GM19328 (cell line): ENCODE results near the gene CYB5D1.
A peak's percentile ranks its signal among the peaks of the same experiment; 100 is the strongest.

Experiments
- ATAC-seq: cut with Tn5 transposase; IDR thresholded peaks from one replicate; pipeline ENCODE4 v1.9.1; 2021; ENCODE audit warnings: mild to moderate bottlenecking, moderate library complexity; ENCODE audit not compliant: unreplicated experiment

CYB5D1 gene

GRCh38 chr17:7833011-7833794, 24.6 kb upstream of the CYB5D1 start:
- ATAC-seq = no peak

DNA sequence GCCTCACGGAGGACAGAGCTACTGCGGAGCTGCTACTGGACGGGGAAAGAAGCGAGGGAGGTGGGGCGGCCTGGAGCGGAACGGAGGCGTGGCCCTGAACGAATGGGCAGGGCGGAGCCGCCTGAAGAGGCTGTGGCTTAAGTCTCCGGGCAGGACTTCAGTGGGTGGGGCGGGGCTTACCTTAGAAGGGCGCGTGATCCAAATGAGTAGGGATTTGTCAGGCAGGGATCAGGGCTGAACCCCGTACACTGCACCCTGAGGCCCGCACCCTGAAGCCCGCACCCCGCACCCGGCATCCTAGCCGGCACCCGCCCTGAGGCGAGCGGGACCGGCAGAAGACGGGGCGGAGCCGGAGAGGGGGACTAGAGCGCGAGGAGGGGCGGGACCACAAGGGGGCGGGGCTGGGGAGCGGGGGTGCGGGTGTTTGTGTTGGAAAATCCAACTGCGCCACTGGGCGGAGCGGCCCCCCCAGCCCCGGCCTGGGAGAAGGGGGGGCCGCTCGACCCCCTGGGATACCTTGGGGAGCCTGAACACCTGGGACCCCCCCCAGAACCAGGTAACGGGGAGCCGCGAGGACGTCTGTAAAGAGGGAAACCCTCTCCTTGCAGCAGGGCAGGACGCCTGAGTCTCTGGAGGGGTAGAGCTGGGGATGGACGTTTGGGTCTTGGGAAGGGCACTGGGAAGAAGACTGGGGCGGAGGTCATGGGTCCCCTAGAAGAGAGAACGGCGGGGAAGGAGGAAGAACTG, 23.8 kb upstream of the CYB5D1 start, which contains the start of gene KDM6B:
TSS of gene KDM6B (plus strand) at position 423 of the 747 bp plus-strand sequence. CDS start 11,338 bp downstream, outside the sequence.
- ATAC-seq = peak; percentile 39

GRCh38 chr17:7834542-7834956, 23.3 kb upstream of the CYB5D1 start:
- ATAC-seq = no peak

- ATAC-seq = peak; percentile 54
Measured at GRCh38 chr17:7834957-7835813, 22.6 kb upstream of the CYB5D1 start.

DNA sequence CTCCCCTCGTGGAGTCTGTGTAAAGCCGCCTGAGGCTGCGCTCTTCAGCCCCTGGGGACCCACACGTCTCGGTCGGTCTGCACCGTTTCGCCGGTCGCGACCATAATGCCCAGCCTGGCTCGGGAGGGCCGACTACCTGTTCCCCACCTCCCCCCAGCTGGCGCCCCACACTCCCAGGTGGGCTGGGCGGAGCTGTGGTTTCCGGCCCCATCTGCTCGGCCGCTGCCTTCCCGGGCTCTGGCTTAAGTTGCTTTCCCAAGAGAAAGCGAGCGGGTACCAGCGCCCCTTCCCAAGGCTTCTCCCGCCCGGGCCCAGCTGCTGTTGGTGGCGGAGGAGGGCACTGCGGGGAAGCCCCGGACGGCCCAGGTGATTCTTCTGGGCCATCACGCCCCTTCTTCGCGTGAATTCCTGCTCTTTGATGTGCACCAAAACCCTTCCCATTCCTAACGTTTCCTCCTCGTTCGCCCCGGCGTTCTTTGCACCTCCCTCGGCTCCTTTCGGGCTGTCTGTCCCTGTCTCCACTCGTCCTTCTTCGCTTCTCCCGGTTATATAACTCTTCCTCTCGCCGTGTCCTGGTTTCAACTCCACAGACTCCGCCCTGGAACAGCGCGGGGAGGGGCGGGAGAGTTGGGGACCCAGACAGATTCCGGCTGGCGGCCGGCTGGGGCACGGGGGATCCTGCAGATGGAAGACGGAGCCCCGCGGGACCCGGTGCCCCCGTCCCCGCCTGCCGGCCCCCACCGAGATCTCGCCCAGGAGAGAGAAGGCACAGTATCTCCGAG, 21.8 kb upstream of the CYB5D1 start:
- ATAC-seq = peak; percentile 18

- no peak for ATAC-seq
Measured at GRCh38 chr17:7836596-7837407, 21.0 kb upstream of the CYB5D1 start.

DNA sequence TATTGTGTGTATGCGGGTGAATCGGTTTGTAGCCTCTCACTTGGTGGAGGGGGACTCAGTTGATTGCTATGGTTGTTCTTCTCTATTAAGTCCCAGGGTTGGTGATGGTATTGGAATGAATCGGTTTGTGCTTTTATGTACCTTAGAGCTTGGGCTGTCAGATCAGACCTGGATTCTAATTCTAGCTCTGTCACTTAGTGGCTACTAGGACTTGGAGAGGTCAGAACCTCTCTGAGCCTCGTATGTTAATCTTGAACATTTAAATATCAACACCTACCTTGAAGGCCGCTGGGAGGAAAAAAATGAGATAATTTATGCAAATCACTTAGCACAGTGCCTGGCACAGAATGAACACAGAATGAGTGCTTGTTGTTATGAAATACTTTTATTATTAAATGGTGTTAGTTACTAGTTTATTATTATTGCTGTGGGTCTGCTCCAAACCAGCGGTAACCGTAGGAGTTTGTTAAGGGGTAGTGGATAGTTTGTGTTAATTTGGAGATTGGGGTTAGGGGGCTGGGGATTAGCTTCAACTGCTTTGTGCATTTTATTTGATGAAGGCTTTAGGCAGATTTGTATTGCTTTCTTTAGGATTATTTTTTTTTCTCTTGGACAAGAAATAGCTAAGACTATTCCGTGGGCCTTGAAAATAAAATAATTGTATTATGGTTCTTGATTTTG, 20.3 kb upstream of the CYB5D1 start:
- ATAC-seq = no peak

- ATAC-seq = no peak
Measured at GRCh38 chr17:7838090-7839075, 19.4 kb upstream of the CYB5D1 start.

DNA sequence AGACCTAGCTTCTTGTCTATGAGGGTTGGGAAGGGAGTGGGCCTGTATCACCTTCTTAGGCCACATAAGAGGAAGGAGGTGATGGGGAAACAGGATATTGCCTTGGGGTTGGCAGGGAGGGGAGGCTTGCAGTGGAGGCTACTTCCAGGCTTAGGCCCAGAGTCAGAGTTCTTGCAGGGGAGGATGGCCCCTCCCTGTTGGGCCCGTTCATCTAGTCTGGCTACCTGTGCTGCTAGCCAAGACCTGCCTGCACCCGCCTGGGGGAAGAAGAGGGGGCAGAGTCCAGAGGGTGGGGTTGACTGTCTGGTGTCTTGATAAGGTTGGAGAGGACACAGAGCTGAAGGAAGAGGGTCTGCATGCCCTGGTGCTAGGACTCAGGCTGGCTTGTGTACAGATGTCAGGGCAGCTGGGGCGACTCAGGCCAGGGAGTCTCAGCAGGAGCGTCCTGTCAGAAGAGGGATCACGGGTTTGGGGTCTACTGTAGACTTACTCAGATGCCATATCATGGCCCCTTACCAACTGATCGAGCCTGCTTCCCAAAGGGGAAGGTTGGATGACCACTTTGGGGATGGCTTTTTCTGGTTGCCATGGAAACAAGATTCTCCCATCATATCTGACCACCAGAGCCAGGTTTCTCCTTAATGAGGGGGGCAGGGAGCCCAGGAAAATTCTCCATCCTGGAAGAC, 18.5 kb upstream of the CYB5D1 start:
- ATAC-seq = no peak

DNA sequence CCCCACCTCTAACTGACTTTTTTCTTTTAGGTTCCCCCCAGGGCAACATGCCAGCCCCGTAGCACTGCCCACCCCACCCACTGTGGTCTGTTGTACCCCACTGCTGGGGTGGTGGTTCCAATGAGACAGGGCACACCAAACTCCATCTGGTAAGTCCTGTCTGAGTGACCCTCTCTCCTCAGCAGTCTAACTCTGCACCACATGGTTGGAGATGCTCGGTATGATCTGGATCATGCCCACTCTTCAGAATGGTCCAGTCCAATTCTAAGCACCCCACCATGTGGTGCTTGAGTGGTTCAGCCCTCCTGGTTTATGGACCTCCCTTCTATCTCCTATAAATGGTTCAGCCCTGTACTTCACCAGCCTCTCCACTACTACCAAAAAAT, 17.9 kb upstream of the CYB5D1 start:
- no peak for ATAC-seq

DNA sequence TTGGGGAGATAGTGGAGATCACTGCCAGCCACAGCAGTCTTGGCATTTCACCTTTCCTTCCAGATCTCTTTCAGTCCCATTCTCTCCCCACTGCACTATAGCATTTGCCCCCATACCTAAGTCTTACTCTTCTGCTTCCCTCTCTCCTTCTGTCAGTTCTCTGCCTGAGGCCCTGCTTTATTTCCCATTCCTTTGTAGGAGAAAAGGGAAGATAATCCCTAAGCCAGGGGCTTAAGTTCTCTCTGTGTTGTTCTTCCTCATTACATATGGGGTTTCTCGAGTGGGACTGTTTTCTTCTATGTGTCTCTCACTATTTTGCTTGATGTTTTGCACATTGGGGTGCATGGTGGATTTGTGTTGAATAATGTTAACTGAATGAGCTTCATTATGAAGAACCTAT, 17.4 kb upstream of the CYB5D1 start:
- no peak for ATAC-seq

GRCh38 chr17:7840875-7841274, 16.9 kb upstream of the CYB5D1 start:
- ATAC-seq = no peak

DNA sequence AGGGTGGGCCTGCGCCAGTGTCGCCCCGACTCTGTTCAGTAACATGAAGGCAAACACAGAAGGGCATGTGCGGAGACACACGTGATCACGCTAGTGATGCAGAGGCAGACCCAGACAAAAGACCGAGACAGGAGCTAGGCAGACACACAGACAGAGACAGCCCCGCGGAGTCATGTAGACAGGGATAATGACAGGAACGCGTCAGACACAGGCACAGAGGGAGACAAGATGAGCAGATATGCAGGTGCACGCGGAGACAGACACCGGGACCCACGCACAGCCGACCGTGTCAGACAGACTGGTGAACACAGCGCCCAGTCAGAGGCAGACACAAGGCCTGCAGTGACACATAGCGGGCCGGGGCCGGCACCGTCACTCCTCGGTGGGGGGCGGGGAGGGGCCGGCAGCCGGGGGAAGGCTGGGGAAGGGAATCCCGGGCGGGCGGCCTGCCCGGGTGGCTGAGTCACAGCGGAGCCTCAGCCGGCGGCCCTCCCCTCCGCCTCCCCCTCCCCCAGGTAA, 16.3 kb upstream of the CYB5D1 start:
- no peak for ATAC-seq

DNA sequence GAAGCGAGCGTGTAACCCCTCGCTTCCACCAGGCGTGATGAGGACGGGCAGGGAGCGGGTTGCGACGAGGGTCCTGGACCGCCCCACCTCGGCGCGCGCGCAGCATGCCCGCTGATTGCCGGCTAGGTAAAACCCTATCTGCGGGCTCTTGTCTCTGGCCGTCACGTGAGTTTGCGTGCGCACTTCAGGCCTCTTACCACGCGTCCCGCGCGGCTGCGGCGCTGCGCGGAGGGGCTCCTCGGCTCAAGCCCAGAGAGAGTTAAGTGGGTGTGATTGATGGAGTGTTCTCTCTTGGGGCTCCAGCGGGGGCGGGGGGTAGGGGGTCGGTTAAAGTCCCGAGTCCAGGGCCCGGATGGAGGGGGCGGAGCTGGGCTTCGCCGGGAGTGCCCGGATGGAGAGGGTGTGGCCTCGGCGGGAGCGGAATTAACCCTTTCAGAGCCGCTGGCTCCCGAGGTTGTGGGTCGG, 15.9 kb upstream of the CYB5D1 start:
- ATAC-seq = no peak

GRCh38 chr17:7842380-7843256, 15.2 kb upstream of the CYB5D1 start:
- no peak for ATAC-seq

GRCh38 chr17:7843257-7843535, 14.6 kb upstream of the CYB5D1 start:
- no peak for ATAC-seq
